HFF-Myc (cell line): ENCODE results near the gene CNEP1R1.

Experiments
- DNase-seq: peaks from one replicate; pipeline ENCODE4 v3.0.0-alpha.2; 2011; ENCODE audit warnings: low read depth; ENCODE audit errors: extremely low read depth
- H3K4me3 ChIP-seq: replicated peaks from 2 replicates; pipeline ENCODE4 v1.5.1; 2011; ENCODE audit warnings: low read depth, mild to moderate bottlenecking, control low read depth, low read length
- CTCF ChIP-seq: IDR thresholded peaks from 2 replicates; pipeline ENCODE4 v1.5.1; 2012; ENCODE audit warnings: mild to moderate bottlenecking, low read depth, low read length, control low read depth; ENCODE audit errors: missing control alignments

The CNEP1R1 gene

GRCh38 chr16:50024684-50025536 is at the start of gene CNEP1R1:
TSS of gene CNEP1R1 (plus strand) at chr16:50025225. CDS start at chr16:50025316, 91 bp downstream.
- peak; percentile 91 for DNase-seq
- peak within 1 kb of the TSS; percentile 75 for H3K4me3 ChIP-seq
- peak; percentile 100 for TF ChIP-seq CTCF

- no peak for DNase-seq
- H3K4me3 ChIP-seq = no peak overlapping the region
- no peak for TF ChIP-seq CTCF
These were observed 47.6 kb upstream of the CNEP1R1 start for GRCh38 chr16:49977427-49977826.

- TF ChIP-seq CTCF = no peak
- no peak for DNase-seq
These were observed 46.3 kb upstream of the CNEP1R1 start for GRCh38 chr16:49978569-49979326.

GRCh38 chr16:49980166-49980565 is 44.9 kb upstream of the CNEP1R1 start:
- no peak overlapping the region for H3K4me3 ChIP-seq
- TF ChIP-seq CTCF = no peak
- no peak for DNase-seq

More at GRCh38 chr16:49978569-49979326, 46.3 kb upstream of the CNEP1R1 start:
- H3K4me3 ChIP-seq = no peak overlapping the region

GRCh38 chr16:49986351-49987124 is 38.5 kb upstream of the CNEP1R1 start:
- no peak for TF ChIP-seq CTCF
- DNase-seq = peak; percentile 22
- H3K4me3 ChIP-seq = no peak overlapping the region

GRCh38 chr16:49987381-49987780 is 37.6 kb upstream of the CNEP1R1 start:
- DNase-seq = no peak
- H3K4me3 ChIP-seq = no peak overlapping the region
- TF ChIP-seq CTCF = no peak
